ENCODE data around the gene RBSN. TPM values are rescaled to one million over a fixed set of nuclear protein-coding genes. Genes with fewer than 3 reads are reported as not detected.

The RBSN gene
- total and polyA plus RNA-seq, 2 experiments from 2014 or later, result 10.6 to 26.5 TPM

DNA sequence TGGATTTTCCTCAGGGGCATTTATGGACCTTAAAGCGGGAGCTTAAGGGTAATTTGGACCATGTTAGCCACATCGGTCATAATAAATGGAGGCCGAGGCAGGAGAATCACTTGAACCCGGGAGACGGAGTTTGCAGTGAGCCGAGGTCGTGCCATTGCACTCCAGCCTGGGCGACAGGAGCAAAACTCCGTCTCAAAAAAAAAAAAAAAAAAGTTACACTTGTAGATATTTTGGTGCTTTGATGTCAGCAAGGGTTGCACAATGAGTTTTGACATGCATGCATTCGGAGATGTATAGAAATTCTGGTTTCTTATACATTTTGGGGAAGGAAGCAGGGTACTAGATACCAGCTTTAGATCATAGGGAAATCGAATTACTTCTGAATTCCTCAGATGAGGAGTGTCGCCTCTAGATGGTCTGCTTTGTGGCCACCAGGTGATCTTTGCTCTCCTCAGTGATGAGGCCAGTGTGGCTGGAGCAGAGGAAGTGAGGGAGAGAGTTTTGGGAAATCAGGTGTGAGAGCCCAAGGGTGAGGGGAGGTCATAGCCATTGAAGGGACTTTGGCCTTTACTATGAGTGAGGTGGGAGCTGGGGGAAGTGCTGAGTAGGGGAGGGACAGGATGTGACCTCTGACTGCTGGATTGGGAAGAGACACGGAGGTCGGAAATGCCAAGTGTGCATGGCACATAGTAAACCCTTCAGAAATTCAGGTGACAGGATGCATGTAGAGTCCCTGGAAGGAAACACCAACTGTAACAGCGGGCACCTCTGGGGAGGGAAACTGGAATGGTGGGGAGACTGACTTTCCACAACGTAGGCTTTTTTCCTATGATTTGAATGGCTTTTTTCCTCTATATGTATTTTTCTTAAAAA is 8.4 kb upstream of the RBSN start (continued):
- TF ChIP-seq, protein P1, sequence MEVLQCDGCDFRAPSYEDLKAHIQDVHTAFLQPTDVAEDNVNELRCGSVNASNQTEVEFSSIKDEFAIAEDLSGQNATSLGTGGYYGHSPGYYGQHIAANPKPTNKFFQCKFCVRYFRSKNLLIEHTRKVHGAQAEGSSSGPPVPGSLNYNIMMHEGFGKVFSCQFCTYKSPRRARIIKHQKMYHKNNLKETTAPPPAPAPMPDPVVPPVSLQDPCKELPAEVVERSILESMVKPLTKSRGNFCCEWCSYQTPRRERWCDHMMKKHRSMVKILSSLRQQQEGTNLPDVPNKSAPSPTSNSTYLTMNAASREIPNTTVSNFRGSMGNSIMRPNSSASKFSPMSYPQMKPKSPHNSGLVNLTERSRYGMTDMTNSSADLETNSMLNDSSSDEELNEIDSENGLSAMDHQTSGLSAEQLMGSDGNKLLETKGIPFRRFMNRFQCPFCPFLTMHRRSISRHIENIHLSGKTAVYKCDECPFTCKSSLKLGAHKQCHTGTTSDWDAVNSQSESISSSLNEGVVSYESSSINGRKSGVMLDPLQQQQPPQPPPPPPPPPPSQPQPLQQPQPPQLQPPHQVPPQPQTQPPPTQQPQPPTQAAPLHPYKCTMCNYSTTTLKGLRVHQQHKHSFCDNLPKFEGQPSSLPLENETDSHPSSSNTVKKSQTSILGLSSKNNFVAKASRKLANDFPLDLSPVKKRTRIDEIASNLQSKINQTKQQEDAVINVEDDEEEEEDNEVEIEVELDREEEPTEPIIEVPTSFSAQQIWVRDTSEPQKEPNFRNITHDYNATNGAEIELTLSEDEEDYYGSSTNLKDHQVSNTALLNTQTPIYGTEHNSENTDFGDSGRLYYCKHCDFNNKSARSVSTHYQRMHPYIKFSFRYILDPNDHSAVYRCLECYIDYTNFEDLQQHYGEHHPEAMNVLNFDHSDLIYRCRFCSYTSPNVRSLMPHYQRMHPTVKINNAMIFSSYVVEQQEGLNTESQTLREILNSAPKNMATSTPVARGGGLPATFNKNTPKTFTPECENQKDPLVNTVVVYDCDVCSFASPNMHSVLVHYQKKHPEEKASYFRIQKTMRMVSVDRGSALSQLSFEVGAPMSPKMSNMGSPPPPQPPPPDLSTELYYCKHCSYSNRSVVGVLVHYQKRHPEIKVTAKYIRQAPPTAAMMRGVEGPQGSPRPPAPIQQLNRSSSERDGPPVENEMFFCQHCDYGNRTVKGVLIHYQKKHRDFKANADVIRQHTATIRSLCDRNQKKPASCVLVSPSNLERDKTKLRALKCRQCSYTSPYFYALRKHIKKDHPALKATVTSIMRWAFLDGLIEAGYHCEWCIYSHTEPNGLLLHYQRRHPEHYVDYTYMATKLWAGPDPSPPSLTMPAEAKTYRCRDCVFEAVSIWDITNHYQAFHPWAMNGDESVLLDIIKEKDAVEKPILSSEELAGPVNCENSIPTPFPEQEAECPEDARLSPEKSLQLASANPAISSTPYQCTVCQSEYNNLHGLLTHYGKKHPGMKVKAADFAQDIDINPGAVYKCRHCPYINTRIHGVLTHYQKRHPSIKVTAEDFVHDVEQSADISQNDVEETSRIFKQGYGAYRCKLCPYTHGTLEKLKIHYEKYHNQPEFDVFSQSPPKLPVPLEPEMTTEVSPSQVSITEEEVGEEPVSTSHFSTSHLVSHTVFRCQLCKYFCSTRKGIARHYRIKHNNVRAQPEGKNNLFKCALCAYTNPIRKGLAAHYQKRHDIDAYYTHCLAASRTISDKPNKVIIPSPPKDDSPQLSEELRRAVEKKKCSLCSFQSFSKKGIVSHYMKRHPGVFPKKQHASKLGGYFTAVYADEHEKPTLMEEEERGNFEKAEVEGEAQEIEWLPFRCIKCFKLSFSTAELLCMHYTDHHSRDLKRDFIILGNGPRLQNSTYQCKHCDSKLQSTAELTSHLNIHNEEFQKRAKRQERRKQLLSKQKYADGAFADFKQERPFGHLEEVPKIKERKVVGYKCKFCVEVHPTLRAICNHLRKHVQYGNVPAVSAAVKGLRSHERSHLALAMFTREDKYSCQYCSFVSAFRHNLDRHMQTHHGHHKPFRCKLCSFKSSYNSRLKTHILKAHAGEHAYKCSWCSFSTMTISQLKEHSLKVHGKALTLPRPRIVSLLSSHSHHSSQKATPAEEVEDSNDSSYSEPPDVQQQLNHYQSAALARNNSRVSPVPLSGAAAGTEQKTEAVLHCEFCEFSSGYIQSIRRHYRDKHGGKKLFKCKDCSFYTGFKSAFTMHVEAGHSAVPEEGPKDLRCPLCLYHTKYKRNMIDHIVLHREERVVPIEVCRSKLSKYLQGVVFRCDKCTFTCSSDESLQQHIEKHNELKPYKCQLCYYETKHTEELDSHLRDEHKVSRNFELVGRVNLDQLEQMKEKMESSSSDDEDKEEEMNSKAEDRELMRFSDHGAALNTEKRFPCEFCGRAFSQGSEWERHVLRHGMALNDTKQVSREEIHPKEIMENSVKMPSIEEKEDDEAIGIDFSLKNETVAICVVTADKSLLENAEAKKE (CRISPR knock-in tag; IDR thresholded peaks at IDR 0.05), result no peak

DNA sequence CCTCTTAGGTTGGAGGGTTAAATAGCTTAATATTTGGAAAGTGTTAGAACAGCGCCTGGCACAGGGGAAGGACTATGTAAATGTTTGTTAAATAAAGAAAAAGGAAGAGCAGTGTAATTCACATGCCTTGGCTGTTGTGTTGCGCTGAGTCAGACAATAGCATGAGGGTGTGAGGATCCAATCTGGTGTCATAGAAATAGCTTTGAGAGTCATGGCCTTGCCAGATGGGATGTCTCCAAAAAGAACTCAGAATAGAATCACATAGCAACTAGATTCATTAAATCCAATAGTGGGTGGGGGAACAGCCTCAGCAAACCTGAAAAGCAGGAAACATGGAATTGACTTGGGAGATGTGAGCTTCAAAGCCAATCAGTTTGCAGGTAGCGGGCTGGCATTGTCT is 3.9 kb upstream of the RBSN start:
- peak overlapping the region; percentile 93; the same call in 1 of the 2 replicates for H2AFZ ChIP-seq
- H3K36me3 ChIP-seq (ENCODE audit: insufficient read depth), result no peaks in the 10 kb centered on the region
- H3K4me2 ChIP-seq, result no peak overlapping the region
- Mint-ChIP-seq H3K36me3 (ENCODE audit: low read depth) (no peaks in the 10 kb centered on the region; the same call in 2 of the 3 replicates), H3K27ac (no peak overlapping the region), H3K4me3 (no peak overlapping the region), H3K27me3 (ENCODE audit: insufficient read depth, low read depth, poor library complexity) (peaks cover 8% of the 10 kb centered on the region), H3K4me1 (peaks cover 15% of the 10 kb centered on the region), H3K9me3 (no peaks in the 10 kb centered on the region)
- no peaks in the 10 kb centered on the region for H3K27me3 ChIP-seq (ENCODE audit: insufficient read depth)
- peaks cover 7% of the 10 kb centered on the region for H3K79me2 ChIP-seq (replicated peaks; ENCODE audit: insufficient read depth)
- peaks cover 6% of the 10 kb centered on the region; the same call in 1 of the 2 replicates for H3K4me1 ChIP-seq (ENCODE audit: insufficient read depth)
- H3F3A ChIP-seq (replicated peaks; ENCODE audit: low read depth), result no peaks in the 10 kb centered on the region
- DNase-seq (ENCODE audit: low spot score) (peak; percentile 26), ATAC-seq (no peak)
- no peaks in the 10 kb centered on the region for H4K20me1 ChIP-seq (replicated peaks; ENCODE audit: insufficient read depth)
- H3K27ac ChIP-seq (ENCODE audit: low read depth), result no peak overlapping the region
- TF ChIP-seq POLR2AphosphoS5 (IDR thresholded peaks at IDR 0.05; ENCODE audit: low read depth) (no peak), EZH2 (IDR thresholded peaks at IDR 0.05; ENCODE audit: low read depth, unreplicated experiment) (no peak), JUNB (IDR thresholded peaks at IDR 0.05; ENCODE audit: unreplicated experiment) (no peak)
- TF ChIP-seq, protein P2, sequence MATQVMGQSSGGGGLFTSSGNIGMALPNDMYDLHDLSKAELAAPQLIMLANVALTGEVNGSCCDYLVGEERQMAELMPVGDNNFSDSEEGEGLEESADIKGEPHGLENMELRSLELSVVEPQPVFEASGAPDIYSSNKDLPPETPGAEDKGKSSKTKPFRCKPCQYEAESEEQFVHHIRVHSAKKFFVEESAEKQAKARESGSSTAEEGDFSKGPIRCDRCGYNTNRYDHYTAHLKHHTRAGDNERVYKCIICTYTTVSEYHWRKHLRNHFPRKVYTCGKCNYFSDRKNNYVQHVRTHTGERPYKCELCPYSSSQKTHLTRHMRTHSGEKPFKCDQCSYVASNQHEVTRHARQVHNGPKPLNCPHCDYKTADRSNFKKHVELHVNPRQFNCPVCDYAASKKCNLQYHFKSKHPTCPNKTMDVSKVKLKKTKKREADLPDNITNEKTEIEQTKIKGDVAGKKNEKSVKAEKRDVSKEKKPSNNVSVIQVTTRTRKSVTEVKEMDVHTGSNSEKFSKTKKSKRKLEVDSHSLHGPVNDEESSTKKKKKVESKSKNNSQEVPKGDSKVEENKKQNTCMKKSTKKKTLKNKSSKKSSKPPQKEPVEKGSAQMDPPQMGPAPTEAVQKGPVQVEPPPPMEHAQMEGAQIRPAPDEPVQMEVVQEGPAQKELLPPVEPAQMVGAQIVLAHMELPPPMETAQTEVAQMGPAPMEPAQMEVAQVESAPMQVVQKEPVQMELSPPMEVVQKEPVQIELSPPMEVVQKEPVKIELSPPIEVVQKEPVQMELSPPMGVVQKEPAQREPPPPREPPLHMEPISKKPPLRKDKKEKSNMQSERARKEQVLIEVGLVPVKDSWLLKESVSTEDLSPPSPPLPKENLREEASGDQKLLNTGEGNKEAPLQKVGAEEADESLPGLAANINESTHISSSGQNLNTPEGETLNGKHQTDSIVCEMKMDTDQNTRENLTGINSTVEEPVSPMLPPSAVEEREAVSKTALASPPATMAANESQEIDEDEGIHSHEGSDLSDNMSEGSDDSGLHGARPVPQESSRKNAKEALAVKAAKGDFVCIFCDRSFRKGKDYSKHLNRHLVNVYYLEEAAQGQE (IDR thresholded peaks at IDR 0.05; ENCODE audit: unreplicated experiment), result no peak
- no peak overlapping the region for H3K4me3 ChIP-seq
- 0 out of 2 replicates have a peak, but pooled peaks cover 3% of the 10 kb centered on the region for H3K9me2 ChIP-seq (ENCODE audit: insufficient read depth)

All from GM23338 (cell line).